LNCAP (cell line): ENCODE results near the gene MPP2.

Source experiments
- TF ChIP-seq, protein P1 (sequence below): fragments of 450-650 bp; IDR thresholded peaks from 2 replicates; pipeline ENCODE4 v1.5.1; 2017; ENCODE audit warnings: mild to moderate bottlenecking

The MPP2 gene

DNA sequence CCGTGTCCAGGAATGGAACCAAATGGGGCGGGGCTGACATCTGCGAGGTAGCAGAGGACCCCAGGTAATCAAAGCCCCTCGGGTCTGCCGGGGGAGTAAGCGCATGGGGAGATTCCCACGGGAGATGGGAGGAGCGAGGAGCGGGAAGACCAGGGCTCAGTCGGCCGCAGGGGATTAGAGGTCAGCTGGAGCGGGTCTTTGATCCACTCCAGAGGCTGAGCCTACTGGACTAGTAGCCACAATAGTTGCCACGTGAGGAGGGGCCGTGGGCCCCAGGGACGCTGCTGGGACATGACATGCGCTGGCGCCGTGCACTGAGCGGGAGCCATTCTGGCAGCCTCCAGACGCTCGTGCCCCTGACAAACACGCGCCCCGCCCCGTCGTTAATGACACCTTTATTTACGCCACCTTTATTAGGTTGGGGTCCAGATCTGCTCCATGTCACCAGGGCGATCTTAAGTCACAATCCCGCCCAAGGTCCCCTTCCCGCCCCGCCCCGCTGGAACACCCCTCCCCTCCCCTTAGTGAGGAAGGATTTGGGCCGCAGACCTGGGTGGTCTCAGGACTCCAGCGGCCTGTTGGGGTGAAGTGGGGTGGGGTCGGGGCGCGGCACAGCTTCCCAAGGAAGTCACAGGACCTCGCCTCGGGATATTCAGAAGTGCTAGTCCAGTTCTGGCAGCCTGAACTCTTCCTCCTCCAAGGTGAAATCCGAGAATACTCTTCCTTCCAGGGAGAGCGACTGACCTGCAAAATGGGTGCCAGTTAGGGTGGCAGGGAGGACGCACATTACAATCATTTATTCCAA lies 19.9 kb upstream of the MPP2 start:
- TF ChIP-seq, protein P1, sequence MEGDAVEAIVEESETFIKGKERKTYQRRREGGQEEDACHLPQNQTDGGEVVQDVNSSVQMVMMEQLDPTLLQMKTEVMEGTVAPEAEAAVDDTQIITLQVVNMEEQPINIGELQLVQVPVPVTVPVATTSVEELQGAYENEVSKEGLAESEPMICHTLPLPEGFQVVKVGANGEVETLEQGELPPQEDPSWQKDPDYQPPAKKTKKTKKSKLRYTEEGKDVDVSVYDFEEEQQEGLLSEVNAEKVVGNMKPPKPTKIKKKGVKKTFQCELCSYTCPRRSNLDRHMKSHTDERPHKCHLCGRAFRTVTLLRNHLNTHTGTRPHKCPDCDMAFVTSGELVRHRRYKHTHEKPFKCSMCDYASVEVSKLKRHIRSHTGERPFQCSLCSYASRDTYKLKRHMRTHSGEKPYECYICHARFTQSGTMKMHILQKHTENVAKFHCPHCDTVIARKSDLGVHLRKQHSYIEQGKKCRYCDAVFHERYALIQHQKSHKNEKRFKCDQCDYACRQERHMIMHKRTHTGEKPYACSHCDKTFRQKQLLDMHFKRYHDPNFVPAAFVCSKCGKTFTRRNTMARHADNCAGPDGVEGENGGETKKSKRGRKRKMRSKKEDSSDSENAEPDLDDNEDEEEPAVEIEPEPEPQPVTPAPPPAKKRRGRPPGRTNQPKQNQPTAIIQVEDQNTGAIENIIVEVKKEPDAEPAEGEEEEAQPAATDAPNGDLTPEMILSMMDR = no peak

DNA sequence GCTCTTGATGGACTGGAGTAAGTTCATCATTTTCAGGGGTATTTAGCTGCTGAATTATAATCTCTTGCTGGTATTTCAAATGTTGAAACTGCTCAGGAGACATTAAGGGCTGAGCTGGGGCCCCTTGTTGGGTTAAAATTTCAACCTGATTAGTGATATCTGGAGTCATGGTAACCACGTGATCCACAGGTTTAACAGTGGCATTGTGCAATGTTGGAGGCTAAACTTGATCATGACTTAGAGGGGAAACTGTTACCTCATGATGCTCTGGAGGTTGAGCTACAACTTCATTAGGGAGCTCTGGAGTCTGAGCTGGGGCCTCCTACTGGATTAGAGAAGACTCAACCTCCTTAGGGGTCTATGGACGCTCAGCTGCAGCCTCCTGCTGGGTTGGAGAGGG lies 17.2 kb upstream of the MPP2 start:
- TF ChIP-seq, protein P1 = no peak

DNA sequence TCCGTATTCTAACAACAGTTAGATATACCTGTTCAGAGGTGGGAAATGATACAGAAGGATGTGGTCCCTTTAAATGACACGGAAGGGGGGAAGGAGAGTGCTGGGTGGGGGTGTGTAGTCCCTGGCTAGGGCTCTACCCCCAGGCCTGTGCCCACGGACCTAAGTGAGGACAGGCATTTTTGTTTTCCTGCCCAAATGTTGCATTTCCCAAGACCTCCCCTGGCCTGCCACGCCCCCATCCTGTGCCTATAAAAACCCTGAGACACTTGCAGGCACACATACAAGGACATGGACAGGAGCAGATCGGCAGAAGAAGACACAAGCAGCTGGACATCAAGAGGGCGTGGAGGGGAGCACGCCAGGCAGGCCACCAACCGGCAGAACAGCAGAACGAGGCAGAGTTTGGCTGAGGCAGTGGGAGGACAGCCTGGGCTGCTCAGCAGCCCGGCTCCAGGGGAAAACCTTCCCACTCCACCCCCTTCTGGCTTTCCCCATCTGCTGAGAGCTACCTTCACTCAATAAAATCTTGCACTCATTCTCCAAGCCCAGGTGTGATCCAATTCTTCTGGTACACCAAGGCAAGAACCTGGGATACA lies 13.3 kb upstream of the MPP2 start:
- TF ChIP-seq, protein P1 = no peak

DNA sequence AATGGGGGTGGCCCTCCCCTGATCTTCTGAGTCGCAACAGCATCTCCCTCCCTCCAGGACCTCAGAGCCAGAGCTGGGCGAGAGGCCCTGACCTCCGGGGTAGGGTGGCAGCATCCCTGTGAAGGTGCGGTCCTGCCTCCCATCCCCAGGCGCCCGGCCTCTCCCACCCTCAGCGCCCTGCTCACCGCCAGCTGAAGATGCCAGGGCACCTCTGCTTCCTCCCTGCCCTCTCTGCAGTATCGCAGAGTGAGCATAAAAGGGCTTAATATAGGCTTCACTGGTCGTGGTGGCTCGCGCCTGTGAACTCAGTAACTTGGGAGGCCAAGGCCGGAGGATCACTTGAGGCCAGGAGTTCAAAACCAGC lies 10.7 kb upstream of the MPP2 start:
- TF ChIP-seq, protein P1 = no peak

DNA sequence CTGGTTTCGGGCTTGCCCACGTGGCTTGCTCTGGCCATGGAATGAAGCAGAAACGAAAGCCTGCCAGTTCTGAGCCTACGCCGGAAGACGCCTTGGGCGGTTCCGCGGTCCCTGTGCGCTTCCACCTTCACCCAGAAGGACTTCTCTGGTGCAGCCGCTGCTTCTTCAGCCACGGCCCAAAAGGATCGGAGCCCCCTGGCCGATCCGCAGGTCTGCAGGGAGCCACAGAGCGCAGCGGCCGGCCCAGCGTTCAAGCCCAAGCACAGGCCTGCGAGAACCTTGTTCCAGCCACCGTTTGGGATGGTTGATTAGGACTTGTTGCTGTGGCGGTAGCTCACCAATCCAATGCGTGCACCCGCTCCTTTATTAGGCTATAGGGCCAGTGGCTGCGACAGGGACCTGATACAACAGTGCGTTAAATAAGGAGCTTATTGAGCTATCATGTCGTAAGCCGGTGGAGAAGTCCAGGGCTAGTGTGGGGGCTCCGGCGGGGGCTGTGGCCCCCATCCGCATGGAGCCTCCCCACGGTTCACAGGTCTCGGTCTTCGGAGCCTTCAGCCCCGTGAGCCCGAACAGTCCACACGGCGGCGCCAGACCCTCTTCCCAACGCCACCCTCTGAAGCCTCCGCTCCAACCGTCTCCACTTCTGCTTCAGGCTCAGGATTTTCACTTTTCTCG lies 10.2 kb upstream of the MPP2 start:
- TF ChIP-seq, protein P1 = no peak

DNA sequence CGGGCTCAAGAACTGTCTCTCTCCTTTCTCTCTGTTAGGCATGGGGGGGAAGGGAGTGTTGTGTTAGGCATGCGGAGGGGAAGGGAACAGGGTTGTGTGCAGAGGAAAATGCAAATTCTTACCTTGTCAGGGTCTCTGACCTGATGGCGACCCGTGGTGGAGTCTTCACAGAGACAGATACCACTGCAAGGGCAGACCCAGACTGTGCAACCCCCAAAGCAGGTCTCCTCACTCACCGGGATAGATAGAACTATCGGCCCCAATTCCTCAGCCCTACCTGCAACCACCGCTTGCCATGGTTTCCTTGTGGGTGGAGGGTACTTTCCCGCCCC lies 9.6 kb upstream of the MPP2 start:
- TF ChIP-seq, protein P1 = no peak

DNA sequence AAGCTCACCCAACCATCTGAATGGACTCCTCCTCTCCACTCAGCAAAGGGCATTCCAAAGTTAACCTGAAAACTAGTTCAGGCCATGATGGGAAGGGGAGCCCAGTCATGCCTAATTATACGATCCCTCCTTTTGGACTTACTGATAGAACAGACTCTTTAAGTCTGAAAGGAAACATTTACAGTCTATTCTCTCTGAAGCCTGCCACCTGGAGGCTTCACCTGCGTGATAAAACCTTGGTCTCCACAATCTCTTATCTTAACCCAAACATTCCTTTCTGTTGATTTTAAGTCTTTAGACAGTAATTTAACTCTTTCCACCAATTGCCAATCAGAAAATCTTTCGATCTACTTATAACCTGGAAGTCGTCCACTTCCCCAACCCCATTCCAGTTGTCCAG lies 9.0 kb upstream of the MPP2 start:
- TF ChIP-seq, protein P1 = no peak
